ENCODE data around the gene RC3H2. TPM values are rescaled to one million over a fixed set of nuclear protein-coding genes. Genes with fewer than 3 reads are reported as not detected.
A peak's percentile ranks its signal among the peaks of the same experiment; 100 is the strongest.
"Not testable (repeated sequence)": the region's sequence is repeated elsewhere in the genome, so short reads cannot be mapped to it uniquely, and the experiment has no call there.

RC3H2 gene
- total RNA-seq, 1 donor from 2014 or later: 33.8 TPM

- DNase-seq (no peak), ATAC-seq (ENCODE audit: poor library complexity) (no peak)
- intact Hi-C loops (cut with DNase I): no loop called here
These were observed 24.7 kb upstream of the RC3H2 start for GRCh38 chr9:122929796-122930354.

GRCh38 chr9:122923947-122924346 is 18.8 kb upstream of the RC3H2 start:
- DNase-seq: no peak

DNA sequence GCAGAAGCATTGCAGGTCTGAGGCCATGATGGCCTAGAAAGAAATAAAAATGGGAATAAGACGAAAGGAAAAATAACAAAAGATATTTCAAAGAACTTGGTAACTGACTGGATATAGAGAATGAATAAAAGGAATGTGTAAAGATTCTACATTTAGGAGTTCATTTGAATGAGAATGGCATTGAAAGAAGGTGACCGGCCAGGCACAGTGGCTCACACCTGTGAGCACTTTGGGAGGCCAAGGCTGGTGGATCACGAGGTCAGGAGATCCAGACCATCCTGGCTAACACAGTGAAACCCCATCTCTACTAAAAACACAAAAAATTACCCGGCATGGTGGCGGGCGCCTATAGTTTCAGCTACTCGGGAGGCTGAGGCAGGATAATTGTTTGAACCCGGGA is 17.6 kb upstream of the RC3H2 start:
- intact Hi-C loops (cut with DNase I): no loop called here
- no peak for DNase-seq
- no peak for ATAC-seq (ENCODE audit: poor library complexity)

More at GRCh38 chr9:122923947-122924346, 18.8 kb upstream of the RC3H2 start:
- no peak for ATAC-seq (ENCODE audit: poor library complexity)
- intact Hi-C loops (cut with DNase I): no loop called here

- ATAC-seq (ENCODE audit: poor library complexity): no peak
- intact Hi-C loops (cut with DNase I): no loop called here
- DNase-seq: no peak
These were observed 13.2 kb upstream of the RC3H2 start for GRCh38 chr9:122918310-122918709.

GRCh38 chr9:122912964-122913673 is 8.0 kb upstream of the RC3H2 start, which contains the start of gene ZBTB6:
TSS of gene ZBTB6 (minus strand) at chr9:122913323. CDS start at chr9:122912072, 1,251 bp downstream.
- DNase-seq (peak; percentile 76), ATAC-seq (ENCODE audit: poor library complexity) (peak; percentile 99)
- intact Hi-C loops (cut with DNase I): no loop called here

GRCh38 chr9:122912671-122912963 is 7.5 kb upstream of the RC3H2 start:
- DNase-seq: no peak
- no peak for ATAC-seq (ENCODE audit: poor library complexity)
- intact Hi-C loops (cut with DNase I): no loop called here

DNA sequence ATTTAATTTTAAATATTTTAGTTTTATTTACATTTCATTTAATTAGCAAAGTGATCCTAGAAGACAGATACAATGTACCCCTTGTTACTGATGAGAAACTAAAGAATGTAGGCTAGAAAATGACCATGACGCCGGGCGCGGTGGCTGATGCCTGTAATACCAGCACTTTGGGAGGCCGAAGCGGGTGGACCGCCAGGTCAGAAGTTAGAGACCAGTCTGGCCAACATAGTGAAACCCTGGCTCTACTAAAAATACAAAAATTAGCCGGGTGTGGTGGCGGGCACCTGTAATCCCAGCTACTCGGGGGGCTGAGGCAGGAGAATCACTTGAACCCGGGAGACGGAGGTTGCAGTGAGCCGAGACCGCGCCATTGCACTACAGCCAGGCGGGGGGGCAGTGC is 963 bp upstream of the RC3H2 start:
- ATAC-seq (ENCODE audit: poor library complexity); DNase-seq; intact Hi-C loops (cut with DNase I): not testable (repeated sequence)

GRCh38 chr9:122904466-122904822 is 715 bp downstream of the RC3H2 start:
- intact Hi-C loops (cut with DNase I): no loop called here
- DNase-seq (no peak), ATAC-seq (ENCODE audit: poor library complexity) (peak; percentile 47)

- no peak for ATAC-seq (ENCODE audit: poor library complexity)
- intact Hi-C loops (cut with DNase I): no loop called here
- DNase-seq: no peak
These were observed 4.4 kb downstream of the RC3H2 start for GRCh38 chr9:122900791-122901190.

- no peak for ATAC-seq (ENCODE audit: poor library complexity)
- intact Hi-C loops (cut with DNase I): no loop called here
- no peak for DNase-seq
These were observed 7.2 kb downstream of the RC3H2 start for GRCh38 chr9:122897969-122898368.

DNA sequence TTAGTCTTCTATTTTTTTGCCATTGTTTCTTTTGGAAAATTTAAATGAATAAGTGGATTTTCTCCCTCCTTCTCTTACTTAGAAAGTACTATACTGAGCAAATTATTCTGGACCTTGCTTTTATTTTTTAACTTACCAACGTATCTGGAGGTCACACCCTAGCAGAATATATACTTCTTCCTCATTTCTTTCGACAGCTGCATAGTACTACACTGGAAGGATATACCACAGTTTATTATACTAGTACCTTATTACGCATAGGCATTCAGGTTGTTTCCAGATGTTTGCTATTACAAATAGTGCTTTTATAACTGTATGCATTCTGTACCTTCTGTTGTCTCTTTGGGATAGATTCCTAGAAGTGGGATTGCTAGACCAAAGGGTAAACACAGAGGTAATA is 16.7 kb downstream of the RC3H2 start:
- intact Hi-C loops (cut with DNase I): no loop called here

DNA sequence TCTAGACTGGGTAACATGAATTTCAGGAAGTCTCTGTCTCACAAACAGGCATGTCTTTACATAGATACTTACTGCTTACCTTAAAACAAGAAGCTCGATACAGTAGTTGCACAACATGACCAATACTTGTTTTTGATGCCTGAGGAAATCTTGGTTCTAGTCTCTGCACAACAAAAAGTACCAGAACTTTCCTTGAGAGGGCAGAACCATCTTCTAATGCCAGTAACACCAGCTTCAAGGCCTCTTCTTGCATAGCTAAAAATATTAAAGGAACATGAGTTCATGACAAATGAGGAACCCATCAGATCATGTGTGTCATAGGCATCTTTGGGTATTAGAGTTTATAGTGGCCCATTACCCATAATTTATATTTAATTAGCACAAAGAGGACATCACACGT is 22.0 kb downstream of the RC3H2 start:
- intact Hi-C loops (cut with DNase I): no loop called here
- DNase-seq (no peak), ATAC-seq (ENCODE audit: poor library complexity) (no peak)

More for the DNA sequence above, 16.7 kb downstream of the RC3H2 start:
- DNase-seq: no peak
- ATAC-seq (ENCODE audit: poor library complexity): no peak

DNA sequence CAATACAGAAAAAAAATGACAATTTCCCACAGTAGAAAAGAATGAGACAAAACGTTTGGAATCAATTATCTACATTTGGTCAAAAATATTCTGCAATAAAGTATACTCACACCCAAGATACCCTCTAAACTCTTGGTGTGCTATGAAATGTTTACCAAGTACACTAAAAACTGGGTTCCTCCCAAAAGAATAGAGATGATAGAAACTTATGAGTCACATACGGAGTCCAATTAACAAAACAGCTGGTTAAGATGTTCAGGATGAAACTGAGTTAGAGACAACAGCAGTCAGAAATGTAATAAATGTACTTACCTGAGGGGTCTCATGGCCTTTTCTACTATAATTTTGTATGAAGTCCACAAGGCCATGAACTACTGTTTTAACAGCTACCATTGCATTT is 25.7 kb downstream of the RC3H2 start:
- DNase-seq (no peak), ATAC-seq (ENCODE audit: poor library complexity) (no peak)
- intact Hi-C loops (cut with DNase I): no loop called here

DNA sequence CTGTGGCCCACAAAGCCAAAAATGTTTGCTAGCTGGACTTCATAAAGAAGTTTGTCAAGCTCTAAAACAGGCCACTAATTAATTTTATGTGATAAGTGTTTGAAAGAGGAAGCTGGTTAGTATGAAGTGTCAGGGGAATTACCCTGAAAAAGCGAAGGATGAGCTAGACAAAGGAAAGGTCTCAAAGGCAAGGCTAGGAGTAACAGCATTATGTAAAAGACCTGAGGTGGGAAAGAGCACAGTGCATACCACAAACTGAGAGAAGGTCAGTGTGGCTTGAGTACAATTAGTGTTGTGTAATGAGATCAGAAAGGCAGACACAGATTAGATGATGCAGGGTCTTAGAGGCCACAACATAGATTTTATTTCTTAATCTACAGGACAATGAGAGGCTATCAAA is 29.6 kb downstream of the RC3H2 start:
- no peak for DNase-seq
- intact Hi-C loops (cut with DNase I): no loop called here
- no peak for ATAC-seq (ENCODE audit: poor library complexity)

GRCh38 chr9:122867276-122867675 is 37.9 kb downstream of the RC3H2 start:
- intact Hi-C loops (cut with DNase I); ATAC-seq (ENCODE audit: poor library complexity); DNase-seq: not testable (repeated sequence)

- intact Hi-C loops (cut with DNase I): no loop called here
- no peak for DNase-seq
- no peak for ATAC-seq (ENCODE audit: poor library complexity)
These were observed 39.1 kb downstream of the RC3H2 start for GRCh38 chr9:122866079-122866478.

DNA sequence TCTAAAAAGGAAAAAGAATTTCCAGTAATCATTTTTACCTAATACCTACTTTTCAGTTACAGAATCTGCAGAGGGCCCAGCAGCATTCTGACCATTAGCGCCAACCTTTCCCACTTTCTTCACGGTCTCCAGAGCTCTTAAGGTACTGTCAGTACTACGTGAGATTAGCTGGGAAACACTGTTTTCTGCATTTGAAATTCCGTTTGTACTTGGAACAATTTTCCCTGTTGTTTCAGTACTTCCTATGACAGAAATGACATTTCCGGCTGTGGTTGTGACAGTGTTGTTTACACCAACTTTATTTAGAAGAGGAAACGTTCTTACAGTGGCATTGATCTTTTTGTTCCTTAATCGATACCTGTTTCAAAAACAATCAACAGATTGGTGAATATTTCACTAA is 39.9 kb downstream of the RC3H2 start:
- DNase-seq (no peak), ATAC-seq (ENCODE audit: poor library complexity) (no peak)
- intact Hi-C loops (cut with DNase I): no loop called here

DNA sequence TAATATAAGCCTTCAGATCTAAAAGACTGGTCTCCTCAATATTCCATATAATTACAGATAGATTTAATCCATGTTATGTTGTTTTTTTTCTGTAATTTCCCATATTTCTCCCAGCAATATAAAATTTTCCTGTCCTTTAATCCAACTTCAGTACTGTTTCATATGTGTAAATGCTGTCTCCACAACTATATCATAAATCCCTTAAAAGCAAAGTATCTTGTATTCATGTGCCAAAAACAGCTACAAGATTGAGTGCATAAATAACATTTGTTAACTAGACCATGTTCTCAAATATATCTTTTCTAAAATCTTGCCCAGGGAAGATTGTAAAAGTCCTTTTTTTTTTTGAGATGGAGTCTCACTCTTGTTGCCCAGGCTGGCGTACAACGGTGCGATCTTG is 41.8 kb downstream of the RC3H2 start:
- no peak for ATAC-seq (ENCODE audit: poor library complexity)
- intact Hi-C loops (cut with DNase I): no loop called here

GRCh38 chr9:122860319-122861142 is 44.6 kb downstream of the RC3H2 start:
- ATAC-seq (ENCODE audit: poor library complexity) (no peak), DNase-seq (no peak)
- intact Hi-C loops (cut with DNase I): no loop called here

More for the DNA sequence above, 41.8 kb downstream of the RC3H2 start:
- no peak for DNase-seq

DNA sequence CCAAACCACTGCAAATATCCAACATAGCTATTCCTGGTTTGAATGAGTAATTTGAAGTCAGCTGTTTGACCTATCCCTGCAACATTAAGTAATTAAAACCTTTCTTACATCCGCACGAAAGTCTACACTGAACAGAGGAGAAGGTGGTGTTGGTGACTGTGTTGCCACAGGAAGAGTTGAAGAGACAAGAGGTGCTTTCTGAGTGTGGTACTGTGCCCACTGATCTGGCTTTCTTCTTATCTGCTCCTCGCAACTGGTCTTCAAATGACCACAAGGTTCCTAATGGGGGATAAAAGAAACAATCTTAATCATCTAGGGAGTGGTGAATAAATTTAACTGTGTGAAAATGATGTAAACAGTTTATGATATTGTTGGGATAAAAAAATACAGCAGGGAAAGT is 47.3 kb downstream of the RC3H2 start:
- intact Hi-C loops (cut with DNase I): no loop called here
- DNase-seq (no peak), ATAC-seq (ENCODE audit: poor library complexity) (no peak)
